Tibial nerve (tissue), 4 donors: Measurements from ENCODE around the gene CRHR1.

ENCODE experiments used
- EP300 ChIP-seq, 2 donors: sonication (generic); formaldehyde crosslinking; IDR thresholded peaks; one replicate each; pipeline ENCODE4 v1.6.1; 2017; ENCODE audit warnings: antibody characterized with exemption in 2 of 2, mild to moderate bottlenecking in 1 of 2
- POLR2A ChIP-seq, 2 donors: fragments of 450-650 bp; IDR thresholded peaks; one replicate each; pipeline ENCODE4 v1.6.1; 2017; ENCODE audit warnings: antibody characterized with exemption in 2 of 2, mild to moderate bottlenecking in 2 of 2, moderate library complexity in 2 of 2
- TF ChIP-seq, protein P1 (sequence below), 5 experiments: fragments of 200-600 bp in 3 of 5; fragments of 450-650 bp in 2 of 5; sonication (generic) in 3 of 5; IDR thresholded peaks; one replicate each; pipeline ENCODE4 v1.5.1; 2016 to 2019; ENCODE audit warnings: antibody characterized with exemption in 5 of 5, mild to moderate bottlenecking in 3 of 5, moderate library complexity in 2 of 5

DNA sequence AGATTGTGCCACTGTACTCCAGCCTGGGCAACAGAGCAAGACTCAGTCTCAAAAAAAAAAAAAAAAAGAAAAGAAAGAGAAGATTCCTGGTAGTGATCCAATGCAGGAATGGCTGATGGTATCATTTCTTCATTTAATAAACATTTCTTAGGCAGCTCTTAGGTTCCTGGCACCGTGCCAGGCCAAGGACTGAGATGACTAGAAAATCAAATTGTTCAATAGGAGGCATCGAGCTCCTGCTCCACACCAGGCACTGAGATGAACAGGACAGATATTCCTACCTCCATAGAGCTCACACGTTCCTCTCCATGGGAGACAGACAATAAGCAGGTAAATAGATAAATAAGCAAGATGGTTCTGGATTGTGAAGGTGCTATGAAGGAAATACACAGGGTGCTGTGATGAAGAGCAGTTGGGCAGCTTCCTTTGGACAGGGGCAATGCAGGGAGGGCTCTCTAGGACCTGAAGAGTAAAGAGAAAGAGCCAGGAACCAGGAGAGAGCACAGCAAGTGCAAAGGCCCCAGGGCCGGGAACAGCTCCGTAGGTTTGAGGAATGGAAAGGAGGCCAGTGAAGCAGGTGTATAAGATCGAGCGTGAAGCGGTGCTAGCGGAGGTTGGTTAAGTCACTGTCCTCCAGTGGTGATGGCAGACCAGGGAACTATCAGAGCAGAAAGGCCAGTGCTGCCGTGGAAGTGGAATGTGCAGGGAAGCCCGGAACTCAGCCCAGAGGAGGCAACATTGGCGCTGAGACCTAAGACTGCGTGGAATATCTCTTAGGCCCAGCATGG is 26.5 kb upstream of the CRHR1 start:
- TF ChIP-seq, protein P1, sequence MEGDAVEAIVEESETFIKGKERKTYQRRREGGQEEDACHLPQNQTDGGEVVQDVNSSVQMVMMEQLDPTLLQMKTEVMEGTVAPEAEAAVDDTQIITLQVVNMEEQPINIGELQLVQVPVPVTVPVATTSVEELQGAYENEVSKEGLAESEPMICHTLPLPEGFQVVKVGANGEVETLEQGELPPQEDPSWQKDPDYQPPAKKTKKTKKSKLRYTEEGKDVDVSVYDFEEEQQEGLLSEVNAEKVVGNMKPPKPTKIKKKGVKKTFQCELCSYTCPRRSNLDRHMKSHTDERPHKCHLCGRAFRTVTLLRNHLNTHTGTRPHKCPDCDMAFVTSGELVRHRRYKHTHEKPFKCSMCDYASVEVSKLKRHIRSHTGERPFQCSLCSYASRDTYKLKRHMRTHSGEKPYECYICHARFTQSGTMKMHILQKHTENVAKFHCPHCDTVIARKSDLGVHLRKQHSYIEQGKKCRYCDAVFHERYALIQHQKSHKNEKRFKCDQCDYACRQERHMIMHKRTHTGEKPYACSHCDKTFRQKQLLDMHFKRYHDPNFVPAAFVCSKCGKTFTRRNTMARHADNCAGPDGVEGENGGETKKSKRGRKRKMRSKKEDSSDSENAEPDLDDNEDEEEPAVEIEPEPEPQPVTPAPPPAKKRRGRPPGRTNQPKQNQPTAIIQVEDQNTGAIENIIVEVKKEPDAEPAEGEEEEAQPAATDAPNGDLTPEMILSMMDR (IDR thresholded peaks at IDR 0.05): no peak
- TF ChIP-seq EP300 (IDR thresholded peaks at IDR 0.05) (no peak), POLR2A (IDR thresholded peaks at IDR 0.05) (no peak)
